IPS-NIHi7 (cell line): ENCODE measurements around the gene BRI3.
"Not testable (repeated sequence)": the region's sequence is repeated elsewhere in the genome, so short reads cannot be mapped to it uniquely, and the experiment has no call there.

Experiments
- DNase-seq: peaks from one replicate; pipeline ENCODE4 v3.0.0; 2012; ENCODE audit warnings: mixed read lengths; ENCODE audit errors: extremely low spot score

BRI3 gene

DNA sequence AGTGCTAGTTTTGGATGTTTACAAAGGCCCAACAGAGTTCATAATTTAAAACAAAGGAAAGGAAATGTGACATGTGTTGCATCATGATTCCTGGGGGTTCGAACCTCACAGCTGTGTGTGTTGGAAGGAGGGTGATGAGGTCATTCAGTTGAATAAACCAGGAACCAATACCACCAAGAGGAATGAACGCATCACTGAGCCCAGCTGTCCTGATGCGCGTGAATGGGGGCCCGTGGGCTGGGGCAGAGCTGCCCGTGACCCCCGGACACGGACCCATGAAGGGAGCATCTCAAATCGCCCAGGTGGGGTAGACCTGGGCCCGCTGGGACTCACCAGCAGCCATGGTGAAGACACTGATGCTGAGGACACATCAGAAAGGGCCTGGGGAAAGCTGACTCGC is 33.0 kb downstream of the BRI3 start:
- DNase-seq: no peak

DNA sequence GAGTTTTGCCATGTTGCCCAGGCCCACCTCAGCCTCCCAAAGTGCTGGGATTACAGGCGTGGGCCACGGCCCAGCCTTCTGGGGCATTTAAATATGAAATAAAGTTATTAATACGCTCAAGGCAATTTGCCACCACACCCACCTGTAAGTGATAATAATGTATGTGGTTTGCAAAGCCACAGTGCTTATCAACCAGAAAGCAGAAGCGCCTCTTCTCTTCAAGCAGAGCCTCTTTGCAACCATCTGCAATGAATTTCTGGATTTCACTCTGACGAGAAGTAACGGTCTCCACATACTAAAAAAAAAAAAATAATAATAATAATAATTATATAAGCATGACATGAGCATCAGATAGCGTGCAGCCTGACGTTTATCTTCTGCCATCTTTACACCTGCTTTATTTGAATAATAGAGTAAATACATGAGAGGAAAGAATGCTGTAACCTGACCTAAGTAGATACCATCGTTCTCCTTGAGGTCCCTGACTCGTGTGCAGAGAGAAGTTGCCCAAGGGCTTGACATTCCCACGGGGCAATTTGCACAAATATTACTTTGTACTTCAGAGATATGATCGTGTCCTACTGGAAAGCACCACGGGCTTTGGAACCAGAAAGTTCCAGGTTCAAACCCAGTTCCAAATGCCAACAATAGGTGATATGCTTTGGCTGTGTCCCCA is 34.0 kb downstream of the BRI3 start:
- no peak for DNase-seq

DNA sequence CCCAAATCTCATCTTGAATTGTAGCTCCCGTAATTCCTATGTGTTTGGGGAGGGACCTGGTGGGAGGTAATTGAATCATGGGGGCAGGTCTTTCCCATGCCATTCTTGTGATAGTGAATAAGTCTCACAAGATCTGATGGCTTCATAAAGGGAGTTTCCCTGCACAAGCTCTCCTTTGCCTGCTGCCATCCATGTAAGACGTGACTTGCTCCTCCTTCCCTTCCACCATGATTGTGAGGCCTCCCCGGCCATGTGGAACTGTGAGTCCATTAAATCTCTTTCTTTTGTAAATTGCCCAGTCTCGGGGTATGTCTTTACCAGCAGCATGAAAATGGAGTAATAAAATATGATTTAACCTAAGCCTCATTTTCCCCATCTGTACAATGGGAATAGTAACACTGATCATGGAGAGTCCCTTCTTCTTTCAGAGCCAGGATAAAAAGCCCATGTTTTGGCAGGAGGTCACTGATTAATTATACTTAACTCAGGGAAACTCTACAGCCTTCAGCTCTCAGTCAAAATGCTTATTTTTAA is 34.6 kb downstream of the BRI3 start:
- DNase-seq: not testable (repeated sequence)

DNA sequence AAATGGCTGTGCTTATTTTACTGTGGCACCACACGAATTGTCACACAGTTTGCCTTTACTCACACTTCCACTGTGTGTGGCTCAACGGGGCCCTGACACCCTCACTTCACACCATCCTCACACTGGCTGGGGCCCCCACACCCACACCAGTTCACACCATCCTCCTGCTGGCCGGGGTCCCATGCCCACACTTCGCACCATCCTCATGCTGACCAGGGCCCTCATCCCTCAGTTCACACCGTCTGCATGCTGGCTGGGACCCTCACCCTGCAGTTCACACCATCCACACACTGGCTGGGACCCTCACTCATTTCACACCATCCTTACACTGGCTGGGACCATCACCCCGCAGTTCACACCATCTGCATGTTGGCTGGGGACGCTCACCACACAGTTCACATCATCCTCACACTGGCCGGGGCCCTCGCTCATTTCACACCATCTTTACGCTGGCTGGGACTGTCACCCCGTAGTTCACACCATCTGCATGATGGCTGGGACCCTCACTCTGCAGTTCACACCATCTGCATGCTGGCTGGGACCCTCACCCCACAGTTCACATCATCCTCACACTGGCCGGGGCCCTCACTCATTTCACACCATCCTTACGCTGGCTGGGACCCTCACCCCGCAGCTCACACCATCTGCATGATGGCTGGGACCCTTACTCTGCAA is 36.0 kb downstream of the BRI3 start:
- DNase-seq: no peak

DNA sequence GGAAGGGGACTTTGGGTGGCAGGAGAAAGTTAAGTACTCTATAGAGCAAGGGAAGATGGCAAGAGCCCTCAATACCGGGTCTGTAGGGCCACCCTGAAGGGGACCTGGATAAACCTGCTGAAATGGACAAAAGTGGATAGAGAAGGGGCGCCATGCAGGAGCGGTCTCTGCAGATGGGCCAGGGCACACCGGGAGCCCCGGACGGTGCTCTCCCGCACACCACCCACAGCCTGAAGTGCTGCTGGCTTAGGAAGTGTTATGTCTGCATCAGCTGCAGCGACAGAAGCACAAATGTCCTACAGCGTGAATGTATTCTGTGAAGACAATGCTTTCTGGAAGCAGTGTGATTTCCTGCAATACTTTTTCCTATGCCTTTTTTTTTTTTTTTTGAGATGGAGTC is 37.7 kb downstream of the BRI3 start:
- DNase-seq: no peak

DNA sequence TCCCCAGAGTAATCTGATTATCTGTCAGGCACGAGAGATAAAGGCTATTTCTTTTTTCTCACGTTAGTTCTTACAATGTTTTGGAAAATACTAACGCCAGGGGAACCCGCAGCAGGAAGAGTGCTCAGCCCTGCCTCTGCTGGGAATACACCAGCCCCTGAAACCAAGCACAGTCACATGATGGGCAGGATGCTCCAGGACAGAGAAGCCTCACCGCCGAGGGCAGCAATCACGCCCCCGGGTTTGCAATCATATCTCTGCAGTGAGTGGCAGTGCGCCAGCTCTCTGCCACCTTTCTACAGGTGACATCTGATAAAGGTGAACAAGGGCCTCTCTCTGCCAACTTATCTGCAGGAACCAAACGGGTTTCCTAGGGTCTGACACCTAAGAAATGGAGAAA is 39.8 kb downstream of the BRI3 start:
- no peak for DNase-seq

DNA sequence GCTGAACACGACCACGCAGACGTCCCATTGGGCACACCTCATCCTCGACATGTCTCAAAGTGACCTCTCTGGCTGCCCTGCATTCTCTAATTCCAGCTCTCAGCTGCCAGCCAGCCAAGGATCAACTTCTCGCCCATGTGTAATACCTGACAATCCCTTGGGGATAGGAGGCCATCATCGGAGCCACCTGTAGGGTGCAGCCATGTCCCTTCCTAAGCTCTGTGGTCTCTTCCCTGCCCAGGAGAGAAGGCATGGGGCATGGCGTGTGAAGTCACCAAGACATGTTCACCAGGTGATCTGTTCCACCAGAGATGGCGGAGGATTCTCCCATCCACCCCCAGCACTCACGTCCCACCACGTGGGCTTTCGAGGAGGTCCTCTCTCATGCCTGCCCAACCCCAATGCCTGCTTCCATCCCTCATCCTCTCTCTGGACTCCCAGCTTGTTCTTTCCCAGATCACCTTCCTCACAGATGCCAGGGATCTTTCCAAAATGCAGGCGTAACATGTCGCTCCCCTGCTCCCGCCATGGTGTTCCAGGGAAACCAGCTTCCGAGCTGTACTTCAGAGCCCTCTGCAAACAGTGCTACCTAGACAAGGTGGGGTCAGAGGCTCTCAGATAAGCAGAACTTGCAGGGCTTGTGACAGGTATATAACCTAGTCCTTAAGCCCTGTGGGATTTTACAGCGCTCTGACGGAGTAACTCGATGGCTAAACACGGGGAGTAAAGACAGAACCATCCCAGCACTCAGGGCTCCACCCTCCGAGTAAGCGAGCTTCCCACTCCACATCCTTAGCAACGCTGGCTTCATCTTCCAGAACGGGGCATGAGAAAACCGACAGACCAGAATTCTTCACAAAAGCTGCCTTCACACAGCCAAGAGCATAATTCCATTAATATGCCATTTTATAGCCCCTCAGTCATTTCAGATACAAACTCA is 41.1 kb downstream of the BRI3 start:
- no peak for DNase-seq

DNA sequence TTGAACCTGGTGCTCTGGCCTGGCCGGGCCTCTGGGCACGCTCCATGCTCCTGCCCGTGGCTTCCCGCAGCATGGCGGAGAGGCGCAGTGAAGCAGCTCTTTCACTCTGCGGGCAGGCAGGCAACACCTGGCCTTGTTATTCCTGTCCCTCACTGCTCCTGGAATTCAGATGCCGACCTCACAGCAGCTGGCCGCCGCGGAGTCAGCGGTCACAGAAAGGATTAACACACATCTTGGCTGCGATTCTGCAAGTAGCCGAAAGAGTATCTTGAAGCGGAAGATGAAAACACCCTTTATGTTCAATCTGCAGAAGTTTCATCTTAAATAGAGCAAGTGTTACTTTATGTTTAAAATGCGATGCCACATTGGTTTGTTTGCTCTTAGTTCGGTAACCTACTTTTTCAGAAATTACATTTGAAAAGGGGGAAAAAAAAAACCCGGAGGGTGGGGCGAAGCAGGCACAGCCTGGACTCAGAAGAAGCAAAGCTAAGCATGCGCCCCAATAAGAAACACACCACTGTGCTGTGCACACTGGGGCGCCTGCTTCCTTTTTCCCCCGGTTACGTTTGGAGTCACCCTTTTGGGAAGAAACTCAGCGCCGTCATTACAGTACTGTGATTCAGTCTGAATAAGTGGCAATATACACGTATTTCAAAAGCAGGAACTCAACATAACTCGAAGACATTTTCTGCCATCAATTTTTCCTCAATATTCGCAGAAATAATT is 42.3 kb downstream of the BRI3 start:
- peak; percentile 83 for DNase-seq

DNA sequence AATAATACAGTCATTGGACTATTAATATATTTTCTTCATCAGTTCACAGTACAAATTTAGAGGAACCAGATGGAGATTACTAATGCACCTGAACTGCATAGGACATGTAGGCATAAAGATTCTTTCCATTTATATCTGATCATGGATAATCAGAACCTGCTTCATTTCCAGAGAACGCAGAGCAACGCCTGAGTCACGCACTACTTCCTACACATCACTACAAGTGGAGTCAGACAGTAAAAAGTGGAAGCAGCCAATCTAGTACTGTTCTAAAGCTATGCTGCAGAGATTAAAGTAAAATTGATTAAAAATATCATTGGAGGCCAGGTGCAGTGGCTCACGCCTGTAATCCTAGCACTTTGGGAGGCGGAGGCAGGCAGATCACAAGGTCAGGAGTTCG is 43.3 kb downstream of the BRI3 start:
- no peak for DNase-seq

DNA sequence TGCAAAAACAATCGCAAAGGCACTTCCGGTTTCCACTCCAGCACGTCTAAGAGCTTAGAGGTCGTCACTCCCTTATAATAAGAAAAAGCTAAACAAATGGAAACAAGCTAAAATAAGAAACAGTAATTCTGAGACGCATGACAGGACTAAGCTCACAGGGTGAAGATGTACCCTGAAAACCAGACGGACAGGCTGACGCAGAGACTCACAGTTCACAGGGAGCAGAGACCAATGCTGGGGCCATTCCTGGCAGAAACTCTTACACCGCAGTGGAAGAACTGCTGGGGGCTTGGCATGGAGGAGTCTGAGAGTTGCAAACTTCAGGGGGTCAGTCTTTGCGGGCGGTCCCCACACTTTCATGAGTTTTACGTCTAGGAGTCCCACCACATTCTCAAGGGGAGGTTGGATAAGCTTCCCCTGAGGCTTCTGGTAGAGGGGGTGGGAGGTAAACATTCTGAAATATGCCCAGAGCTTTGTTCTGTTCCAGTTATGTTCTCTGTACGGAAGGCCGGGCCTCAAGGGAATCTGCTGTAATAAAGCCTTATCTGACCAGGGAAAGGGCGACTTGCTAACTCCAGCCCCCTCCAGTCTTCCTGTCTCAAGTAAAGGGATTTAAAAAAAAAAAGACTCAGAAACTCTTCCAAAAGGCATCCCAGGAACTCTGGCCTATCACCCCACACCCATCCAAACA is 47.8 kb downstream of the BRI3 start:
- peak; percentile 33 for DNase-seq

DNA sequence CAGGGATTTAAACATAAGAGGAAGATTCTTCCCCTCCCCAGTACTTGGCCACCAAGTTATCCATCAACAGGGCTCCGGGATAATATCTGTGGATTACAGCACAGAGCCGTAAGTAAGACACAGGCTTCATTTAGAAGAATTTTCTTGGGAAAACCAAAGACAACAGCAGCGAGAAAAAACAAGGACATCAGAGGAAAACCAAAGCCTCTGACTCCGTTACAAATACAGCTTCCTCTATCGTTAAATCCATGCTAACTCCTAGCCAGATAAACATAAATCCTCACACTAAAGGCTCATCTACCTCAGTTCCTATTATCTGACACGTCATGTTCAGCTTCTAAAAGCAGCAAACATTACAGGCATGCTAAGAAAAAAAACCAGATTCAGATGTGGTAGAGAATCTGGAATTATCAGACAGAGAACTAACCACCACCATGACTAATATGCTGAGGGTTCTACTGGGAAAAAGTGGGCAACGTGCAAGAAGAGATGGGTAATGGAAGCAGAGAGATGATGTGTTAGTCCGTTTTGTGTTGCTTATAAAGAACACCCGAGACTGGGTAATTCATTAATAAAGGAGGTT is 48.4 kb downstream of the BRI3 start:
- DNase-seq: no peak

DNA sequence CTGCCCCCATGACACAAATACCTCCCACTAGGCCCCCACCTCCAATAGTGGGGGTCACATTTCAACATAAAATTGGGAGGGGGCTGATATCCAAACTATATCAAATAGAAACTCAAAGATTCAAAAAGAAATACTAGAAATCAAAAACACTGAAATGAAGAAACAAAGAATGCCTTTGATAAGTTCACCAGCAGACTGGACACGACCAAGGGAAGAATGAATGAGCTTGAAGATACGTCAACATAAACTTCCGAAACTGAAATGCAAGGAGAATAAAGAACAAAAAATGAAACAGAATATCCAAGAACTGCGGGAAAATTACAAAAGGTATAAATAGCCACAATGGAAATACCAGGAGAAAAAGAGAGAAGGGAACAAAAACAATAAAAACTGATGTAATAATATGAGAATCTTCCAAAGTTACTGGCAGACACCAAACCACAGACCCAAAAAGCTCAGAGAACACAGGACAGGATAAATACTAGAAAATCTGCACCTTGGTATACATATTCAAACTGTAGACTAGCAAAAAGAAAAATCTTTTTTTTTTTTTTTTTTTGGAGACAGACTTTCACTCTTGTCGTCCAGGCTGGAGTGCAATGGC is 49.5 kb downstream of the BRI3 start:
- DNase-seq: no peak

DNA sequence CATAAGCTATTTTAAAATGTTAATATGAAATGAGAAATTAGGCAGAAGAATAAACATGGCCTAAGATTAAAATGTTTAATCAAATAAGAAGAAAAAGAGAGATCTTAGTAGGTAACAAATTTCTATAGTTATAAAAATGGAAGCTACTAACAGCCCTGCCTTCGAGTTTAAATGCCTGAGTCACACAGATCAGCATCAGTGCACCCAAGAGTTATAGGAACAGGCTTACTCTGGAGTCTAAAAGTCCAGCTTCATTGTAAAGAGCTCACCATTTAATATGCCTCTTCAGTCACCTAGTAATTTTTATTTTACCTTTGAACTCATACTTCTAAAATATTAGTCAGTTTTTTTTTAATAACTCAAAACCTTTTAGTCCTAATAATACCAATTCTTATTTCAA is 52.6 kb downstream of the BRI3 start:
- no peak for DNase-seq

DNA sequence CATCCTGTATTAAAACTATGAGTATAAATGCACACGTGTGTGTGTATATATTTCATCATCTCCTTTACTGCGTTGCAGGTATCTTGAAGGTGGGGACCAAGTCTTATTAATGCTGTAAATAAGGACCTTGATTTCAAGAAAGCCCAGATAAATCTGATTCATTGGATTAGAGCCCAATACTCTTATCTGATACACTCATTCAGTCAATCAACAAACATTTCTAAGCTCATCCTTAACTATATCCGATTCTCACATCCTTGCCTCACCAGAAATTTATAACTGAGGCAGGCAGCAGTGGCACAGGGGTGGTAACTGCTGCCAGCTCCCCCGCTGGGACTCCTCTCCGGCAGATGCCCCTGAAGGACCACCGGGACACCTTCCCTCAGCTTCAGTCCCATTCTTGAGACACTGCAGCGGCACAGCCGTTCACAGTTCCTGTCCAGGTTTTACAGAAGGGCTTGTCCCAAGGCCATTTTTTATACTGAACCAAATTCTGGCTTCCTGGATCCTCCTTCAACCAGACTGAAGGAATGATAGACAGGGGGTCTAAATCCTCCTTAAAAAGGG is 54.0 kb downstream of the BRI3 start:
- DNase-seq: no peak

DNA sequence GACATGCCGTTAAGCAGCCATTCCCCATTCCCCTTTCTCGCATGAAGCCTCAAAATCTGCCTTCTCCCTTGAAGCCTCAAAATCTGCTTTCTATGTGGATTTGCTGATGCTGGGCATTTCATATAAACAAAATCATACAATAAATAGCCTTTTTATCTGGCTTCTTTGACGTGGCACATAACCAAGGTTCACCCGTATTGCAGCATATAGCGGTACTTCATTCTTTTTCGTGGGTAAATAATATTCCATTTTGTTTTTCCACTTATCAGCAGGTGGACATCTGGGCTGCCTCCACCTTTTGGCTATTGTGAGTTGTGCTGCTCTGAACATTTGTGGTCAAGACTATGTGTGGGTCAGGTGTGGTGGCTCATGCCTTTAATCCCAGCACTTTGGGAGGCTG is 57.0 kb downstream of the BRI3 start:
- DNase-seq: no peak

DNA sequence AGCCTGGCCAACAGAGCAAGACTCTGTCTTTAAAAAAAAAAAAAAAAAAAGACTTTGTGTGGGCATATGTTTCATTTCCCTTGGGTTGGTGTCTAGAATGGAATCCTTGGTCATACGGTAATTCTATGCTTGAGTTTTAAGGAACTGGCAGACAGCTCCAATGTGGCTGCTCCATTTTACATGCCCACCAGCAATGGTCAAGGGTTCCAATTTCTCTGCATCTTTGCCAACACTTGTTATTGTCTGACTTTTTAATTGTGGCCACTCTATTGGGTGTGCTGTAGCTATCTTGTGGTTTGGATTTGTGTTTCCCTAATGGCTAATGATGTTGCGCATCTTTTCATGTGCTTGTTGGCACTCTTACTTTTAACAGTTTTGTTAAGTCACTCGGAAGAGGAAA is 57.6 kb downstream of the BRI3 start:
- DNase-seq: no peak

DNA sequence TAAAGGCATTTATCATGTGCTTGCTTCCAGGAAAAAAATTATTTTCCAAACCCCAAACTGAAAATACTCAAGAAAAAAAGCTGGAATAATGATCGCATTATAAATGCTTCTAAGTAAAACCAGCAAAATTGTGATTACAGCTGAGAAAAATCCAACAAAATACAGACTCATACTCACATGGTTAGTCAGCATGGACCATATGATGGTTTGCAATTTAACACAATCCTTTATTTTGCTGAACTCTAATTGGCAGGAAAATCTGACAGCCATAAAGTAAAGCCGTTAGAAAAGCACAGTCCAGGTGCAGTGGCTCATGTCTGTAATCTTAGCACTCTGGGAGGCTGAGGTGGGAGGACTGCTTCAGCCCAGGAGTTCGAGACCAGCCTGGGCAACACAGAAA is 59.6 kb downstream of the BRI3 start:
- no peak for DNase-seq
